Prostate gland (tissue), 2 donors: ENCODE measurements around the gene HMGB3.

Experiments
- POLR2A ChIP-seq: fragments of 450-650 bp; IDR thresholded peaks from one replicate; pipeline ENCODE4 v1.6.1; 2016; ENCODE audit warnings: antibody characterized with exemption, mild to moderate bottlenecking
- TF ChIP-seq, protein P1 (sequence below), 4 experiments: fragments of 200-600 bp in 2 of 4; fragments of 450-650 bp in 2 of 4; sonication (generic) in 2 of 4; IDR thresholded peaks; 1 replicate in 3 of 4; 2 replicates in 1 of 4; pipeline ENCODE4 v1.5.1; 2016 to 2019; ENCODE audit warnings: antibody characterized with exemption in 4 of 4, mild to moderate bottlenecking in 2 of 4, moderate library complexity in 2 of 4

DNA sequence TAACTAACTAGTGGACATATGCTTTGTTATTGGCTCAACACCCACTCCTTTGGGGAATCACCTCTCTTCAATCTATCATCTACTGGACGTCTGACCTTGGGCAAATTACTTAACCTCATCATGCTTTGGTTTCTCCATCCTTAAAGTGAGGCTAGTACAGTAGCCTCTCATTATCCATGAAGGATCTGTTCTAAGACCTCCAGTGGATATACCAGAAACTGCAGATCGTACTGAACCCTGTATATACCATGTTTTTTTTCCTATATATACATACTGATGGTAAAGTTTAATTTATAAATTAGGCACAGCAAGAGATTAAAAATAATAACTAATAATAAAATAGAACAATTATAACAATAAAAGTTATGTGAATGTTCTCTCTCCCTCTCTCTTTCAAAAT lies 56.2 kb downstream of the HMGB3 start:
- TF ChIP-seq, protein P1, sequence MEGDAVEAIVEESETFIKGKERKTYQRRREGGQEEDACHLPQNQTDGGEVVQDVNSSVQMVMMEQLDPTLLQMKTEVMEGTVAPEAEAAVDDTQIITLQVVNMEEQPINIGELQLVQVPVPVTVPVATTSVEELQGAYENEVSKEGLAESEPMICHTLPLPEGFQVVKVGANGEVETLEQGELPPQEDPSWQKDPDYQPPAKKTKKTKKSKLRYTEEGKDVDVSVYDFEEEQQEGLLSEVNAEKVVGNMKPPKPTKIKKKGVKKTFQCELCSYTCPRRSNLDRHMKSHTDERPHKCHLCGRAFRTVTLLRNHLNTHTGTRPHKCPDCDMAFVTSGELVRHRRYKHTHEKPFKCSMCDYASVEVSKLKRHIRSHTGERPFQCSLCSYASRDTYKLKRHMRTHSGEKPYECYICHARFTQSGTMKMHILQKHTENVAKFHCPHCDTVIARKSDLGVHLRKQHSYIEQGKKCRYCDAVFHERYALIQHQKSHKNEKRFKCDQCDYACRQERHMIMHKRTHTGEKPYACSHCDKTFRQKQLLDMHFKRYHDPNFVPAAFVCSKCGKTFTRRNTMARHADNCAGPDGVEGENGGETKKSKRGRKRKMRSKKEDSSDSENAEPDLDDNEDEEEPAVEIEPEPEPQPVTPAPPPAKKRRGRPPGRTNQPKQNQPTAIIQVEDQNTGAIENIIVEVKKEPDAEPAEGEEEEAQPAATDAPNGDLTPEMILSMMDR (IDR thresholded peaks at IDR 0.05): no peak
- no peak for TF ChIP-seq POLR2A
